Progenitor cell of endocrine pancreas (in vitro differentiated cells): ENCODE measurements around the gene CGREF1. TPM values are rescaled to one million over a fixed set of nuclear protein-coding genes. Genes with fewer than 3 reads are reported as not detected.

Source experiments
- DNase-seq: peaks from one replicate; pipeline ENCODE4 v3.0.0; 2021; ENCODE audit warnings: low spot score; ENCODE audit not compliant: unreplicated experiment
- H3K27ac Mint-ChIP-seq: 2 replicates; pipeline ENCODE4 v1.8.0; 2021; ENCODE audit warnings: mild to moderate bottlenecking, moderate library complexity, mixed read lengths
- H3K27me3 Mint-ChIP-seq: 2 replicates; pipeline ENCODE4 v1.8.0; 2021; ENCODE audit warnings: mixed read lengths
- H3K36me3 Mint-ChIP-seq: 2 replicates; pipeline ENCODE4 v1.8.0; 2022; ENCODE audit warnings: mixed read lengths; ENCODE audit not compliant: insufficient read depth
- H3K4me1 Mint-ChIP-seq: 2 replicates; pipeline ENCODE4 v1.8.0; 2021; ENCODE audit warnings: low read depth, mixed read lengths
- H3K4me3 Mint-ChIP-seq: 2 replicates; pipeline ENCODE4 v1.8.0; 2021; ENCODE audit warnings: low read depth, mild to moderate bottlenecking, moderate library complexity, mixed read lengths
- H3K9me3 Mint-ChIP-seq: 2 replicates; pipeline ENCODE4 v1.8.0; 2021; ENCODE audit warnings: low read depth, mixed read lengths
- CTCF ChIP-seq: fragments of 200-600 bp; sonication (generic); IDR thresholded peaks from one replicate; pipeline ENCODE4 v1.5.0; 2021; ENCODE audit warnings: antibody characterized with exemption, mild to moderate bottlenecking; ENCODE audit not compliant: unreplicated experiment
- long read RNA-seq: library from polyadenylated mRNA; unstranded; transcript quantifications from one replicate; pipeline ENCODE4 v2.0.0, GENCODE V29; 2020
- total RNA-seq: library from RNA; stranded (reverse); gene quantifications from 2 replicates; pipeline ENCODE4 v1.2.1, GENCODE V29; 2021

CGREF1 gene
- total RNA-seq = 0.31 and 0.87 TPM in 2 replicates
- long read RNA-seq = 0 reads

- Mint-ChIP-seq H3K9me3 (no peaks in the 10 kb centered on the region), H3K4me1 (peaks cover 8% of the 10 kb centered on the region), H3K36me3 (no peaks in the 10 kb centered on the region), H3K27me3 (peaks cover 74% of the 10 kb centered on the region), H3K4me3 (peak within 1 kb of the TSS; percentile 74), H3K27ac (no peak within 1 kb of the TSS)
- TF ChIP-seq CTCF = no peak
- DNase-seq = no peak
Measured at GRCh38 chr2:27118525-27119329, at the start of gene CGREF1. CGREF1 (minus strand) TSS chr2:27119128; CDS start chr2:27104366, 14,762 bp downstream.

GRCh38 chr2:27164960-27165763 lies 46.2 kb upstream of the CGREF1 start:
- no peaks in the 10 kb centered on the region for H3K9me3 Mint-ChIP-seq
- peaks cover 3% of the 10 kb centered on the region for H3K27me3 Mint-ChIP-seq
- H3K4me3 Mint-ChIP-seq = no peak overlapping the region
- no peak for TF ChIP-seq CTCF
- DNase-seq = no peak
- H3K4me1 Mint-ChIP-seq = peaks cover 3% of the 10 kb centered on the region
- no peak overlapping the region for H3K27ac Mint-ChIP-seq
- no peaks in the 10 kb centered on the region for H3K36me3 Mint-ChIP-seq

GRCh38 chr2:27162151-27163121 lies 43.5 kb upstream of the CGREF1 start:
- no peaks in the 10 kb centered on the region for H3K9me3 Mint-ChIP-seq
- no peak for DNase-seq
- peaks cover 7% of the 10 kb centered on the region for H3K4me1 Mint-ChIP-seq
- no peak for TF ChIP-seq CTCF
- no peak overlapping the region for H3K4me3 Mint-ChIP-seq
- no peaks in the 10 kb centered on the region for H3K36me3 Mint-ChIP-seq
- no peak overlapping the region for H3K27ac Mint-ChIP-seq
- H3K27me3 Mint-ChIP-seq = peaks cover 3% of the 10 kb centered on the region

- no peak for TF ChIP-seq CTCF
- no peak for DNase-seq
- Mint-ChIP-seq H3K27ac (no peak overlapping the region), H3K4me1 (peaks cover 4% of the 10 kb centered on the region), H3K36me3 (no peaks in the 10 kb centered on the region), H3K4me3 (no peak overlapping the region), H3K9me3 (no peaks in the 10 kb centered on the region), H3K27me3 (peaks cover 3% of the 10 kb centered on the region)
Measured at GRCh38 chr2:27160191-27160590, 41.3 kb upstream of the CGREF1 start.

GRCh38 chr2:27159271-27159670 lies 40.3 kb upstream of the CGREF1 start:
- Mint-ChIP-seq H3K36me3 (no peaks in the 10 kb centered on the region), H3K4me1 (peaks cover 4% of the 10 kb centered on the region), H3K9me3 (no peaks in the 10 kb centered on the region), H3K27ac (no peak overlapping the region), H3K4me3 (no peak overlapping the region), H3K27me3 (peaks cover 3% of the 10 kb centered on the region)
- no peak for TF ChIP-seq CTCF
- no peak for DNase-seq
